Mesenteric fat pad (tissue), 1 donor: ENCODE results near the gene KIF13A. TPM values are rescaled to one million over a fixed set of nuclear protein-coding genes. Genes with fewer than 3 reads are reported as not detected.
"Not testable (repeated sequence)": the region's sequence is repeated elsewhere in the genome, so short reads cannot be mapped to it uniquely, and the experiment has no call there.

Experiments
- DNase-seq: peaks from one replicate; pipeline ENCODE4 v3.0.0-alpha.2; 2020; ENCODE audit warnings: low spot score
- total RNA-seq: library from RNA; stranded (reverse); fragmentation: NEBNext Ultra II Directional; extraction: Animal tissue kit (Norgen Biotek cat#: 25700); gene quantifications from one replicate; pipeline ENCODE4 v1.2.1, GENCODE V29; 2021
- donor health status: DM: yes; HTN: yes; CAD: no.

KIF13A gene
- total RNA-seq, 1 donor from 2014 or later = 48.5 TPM

- no peak for DNase-seq
Measured at GRCh38 chr6:17935188-17936149, 52.0 kb downstream of the KIF13A start.

GRCh38 chr6:17933716-17934115 lies 53.7 kb downstream of the KIF13A start:
- no peak for DNase-seq

- DNase-seq = no peak
Measured at GRCh38 chr6:17932330-17932852, 55.0 kb downstream of the KIF13A start.

GRCh38 chr6:17931227-17931626 lies 56.2 kb downstream of the KIF13A start:
- no peak for DNase-seq

- DNase-seq = no peak
Measured at GRCh38 chr6:17930321-17930993, 57.0 kb downstream of the KIF13A start.

- DNase-seq = no peak
Measured at GRCh38 chr6:17928514-17929430, 58.7 kb downstream of the KIF13A start.

- DNase-seq = no peak
Measured at GRCh38 chr6:17927705-17928104, 59.7 kb downstream of the KIF13A start.

- no peak for DNase-seq
Measured at GRCh38 chr6:17923401-17923863, 64.0 kb downstream of the KIF13A start.

- no peak for DNase-seq
Measured at GRCh38 chr6:17921454-17921853, 66.0 kb downstream of the KIF13A start.

- no peak for DNase-seq
Measured at GRCh38 chr6:17919496-17919895, 67.9 kb downstream of the KIF13A start.

- DNase-seq = no peak
Measured at GRCh38 chr6:17917837-17918763, 69.3 kb downstream of the KIF13A start.

GRCh38 chr6:17914651-17915050 lies 72.8 kb downstream of the KIF13A start:
- no peak for DNase-seq

- DNase-seq = no peak
Measured at GRCh38 chr6:17912521-17912920, 74.9 kb downstream of the KIF13A start.

- DNase-seq = not testable (repeated sequence)
Measured at GRCh38 chr6:17911656-17912055, 75.8 kb downstream of the KIF13A start.

- DNase-seq = no peak
Measured at GRCh38 chr6:17910189-17910588, 77.2 kb downstream of the KIF13A start.

GRCh38 chr6:17908831-17909230 lies 78.6 kb downstream of the KIF13A start:
- no peak for DNase-seq

GRCh38 chr6:17907406-17908229 lies 79.8 kb downstream of the KIF13A start:
- no peak for DNase-seq

GRCh38 chr6:17905611-17906592 lies 81.5 kb downstream of the KIF13A start:
- DNase-seq = no peak
